H1 (cell line): Measurements from ENCODE around the gene OR11A1. TPM values are rescaled to one million over a fixed set of nuclear protein-coding genes. Genes with fewer than 3 reads are reported as not detected.

Experiments used
- CTCF ChIA-PET: fragments of 300-600 bp; sonication (Branson Sonifier 250); formaldehyde crosslinking; loops from one replicate; lab custom pipeline; 2021; ENCODE audit not compliant: partially characterized antibody; lab: Charles Lee
- POLR2A ChIA-PET: fragments of 300-600 bp; sonication (Branson Sonifier 250); formaldehyde crosslinking; loops from one replicate; lab custom pipeline; 2021; ENCODE audit warnings: inconsistent platforms; ENCODE audit not compliant: partially characterized antibody; lab: Charles Lee
- DNase-seq, 2 experiments: peaks; one replicate each; pipeline versions ENCODE4 v3.0.0 to v3.0.0-alpha.2; 2010 to 2022; ENCODE audit warnings: low spot score in 2 of 2, low read depth in 1 of 2, mixed read lengths in 1 of 2
- FAIRE-seq: peaks from 2 replicates; lab custom pipeline; 2011; peaks lifted over from hg19 to GRCh38; lab: Jason Lieb, UNC
- H2AFZ ChIP-seq: 2 replicates; pipeline ENCODE4 v1.8.1; 2012; ENCODE audit warnings: low read length, inconsistent platforms
- H2AK5ac ChIP-seq: 2 replicates; pipeline ENCODE4 v1.6.1; 2013; ENCODE audit warnings: low read depth, low read length
- H2BK120ac ChIP-seq: replicated peaks from 2 replicates; pipeline ENCODE3; 2013; ENCODE audit warnings: low read depth, low read length, inconsistent platforms
- H2BK12ac ChIP-seq: 2 replicates; pipeline ENCODE4 v1.6.1; 2013; ENCODE audit warnings: low read depth, low read length
- H2BK15ac ChIP-seq: 2 replicates; pipeline ENCODE4 v1.6.1; 2013; ENCODE audit warnings: low read length
- H2BK20ac ChIP-seq: 2 replicates; pipeline ENCODE4 v1.6.1; 2013; ENCODE audit warnings: low read length
- H2BK5ac ChIP-seq: 2 replicates; pipeline ENCODE4 v1.6.1; 2013; ENCODE audit warnings: low read depth, low read length
- H3K14ac ChIP-seq: 2 replicates; pipeline ENCODE4 v1.6.1; 2013; ENCODE audit warnings: inconsistent platforms; ENCODE audit not compliant: insufficient read length
- H3K18ac ChIP-seq: 2 replicates; pipeline ENCODE4 v1.6.1; 2013; ENCODE audit warnings: low read length; ENCODE audit errors: extremely low read depth
- H3K23ac ChIP-seq: 2 replicates; pipeline ENCODE4 v1.6.1; 2013; ENCODE audit warnings: inconsistent platforms; ENCODE audit not compliant: insufficient read length
- H3K23me2 ChIP-seq: 2 replicates; pipeline ENCODE4 v1.6.1; 2013; ENCODE audit warnings: low read depth, low read length
- H3K27ac ChIP-seq: 2 replicates; pipeline ENCODE4 v1.6.1; 2011; ENCODE audit warnings: low read depth, low read length, inconsistent platforms
- H3K27me3 ChIP-seq, 4 experiments: replicated peaks in 1 of 4; 1 replicate in 1 of 4; 2 replicates in 3 of 4; pipeline versions ENCODE4 v1.6.1 to v1.8.1; 2011 to 2013; ENCODE audit warnings: low read length in 3 of 4, mild to moderate bottlenecking in 3 of 4, inconsistent platforms in 2 of 4, mixed read lengths in 2 of 4, moderate library complexity in 1 of 4; ENCODE audit not compliant: control insufficient read depth in 3 of 4, insufficient read depth in 3 of 4; ENCODE audit errors: extremely low read depth in 1 of 4
- H3K36me3 ChIP-seq, 4 experiments: 2 replicates each; pipeline versions ENCODE4 v1.6.1 to v1.8.1; 2011 to 2013; ENCODE audit warnings: mild to moderate bottlenecking in 4 of 4, low read length in 3 of 4, moderate library complexity in 2 of 4, control low read depth in 1 of 4, inconsistent platforms in 1 of 4; ENCODE audit not compliant: insufficient read depth in 4 of 4, control insufficient read depth in 2 of 4
- H3K4ac ChIP-seq: replicated peaks from 2 replicates; pipeline ENCODE3; 2013; ENCODE audit warnings: low read length, low read depth, mixed read lengths, inconsistent platforms; ENCODE audit not compliant: insufficient read length
- H3K4me1 ChIP-seq, 4 experiments: replicated peaks in 1 of 4; 1 replicate in 1 of 4; 2 replicates in 3 of 4; pipeline versions ENCODE4 v1.6.1 to v1.8.1; 2011 to 2013; ENCODE audit warnings: low read length in 3 of 4, inconsistent platforms in 2 of 4, mixed read lengths in 1 of 4; ENCODE audit not compliant: insufficient read depth in 4 of 4, control insufficient read depth in 3 of 4
- H3K4me2 ChIP-seq, 2 experiments: 2 replicates each; pipeline versions ENCODE4 v1.6.1 to v1.8.1; 2011 to 2013; ENCODE audit warnings: low read depth in 2 of 2, low read length in 2 of 2, control low read depth in 1 of 2, inconsistent platforms in 1 of 2, mild to moderate bottlenecking in 1 of 2; ENCODE audit not compliant: insufficient read depth in 1 of 2
- H3K4me3 ChIP-seq, 4 experiments: fragments of 200-600, 300-600 bp in 1 of 4; sonication (generic), shearing (Covaris generic), sonication (Bioruptor Twin) in 1 of 4; 2 replicates each; pipeline versions ENCODE4 v1.5.1 to v1.8.1; 2011 to 2016; ENCODE audit warnings: low read length in 4 of 4, low read depth in 3 of 4, control low read depth in 2 of 4, inconsistent platforms in 2 of 4, mild to moderate bottlenecking in 2 of 4, mixed read lengths in 1 of 4, moderate library complexity in 1 of 4; ENCODE audit not compliant: insufficient read depth in 2 of 4; ENCODE audit errors: extremely low read depth in 1 of 4
- H3K56ac ChIP-seq: replicated peaks from 2 replicates; pipeline ENCODE3; 2013; ENCODE audit warnings: low read depth, mild to moderate bottlenecking, mixed read lengths, low read length, inconsistent platforms; ENCODE audit not compliant: insufficient read length
- H3K79me1 ChIP-seq: 2 replicates; pipeline ENCODE4 v1.6.1; 2013; ENCODE audit warnings: low read depth, low read length, control low read depth
- H3K79me2 ChIP-seq, 2 experiments: 2 replicates each; pipeline versions ENCODE4 v1.6.1 to v1.8.1; 2012 to 2013; ENCODE audit warnings: low read length in 2 of 2, mild to moderate bottlenecking in 2 of 2, inconsistent platforms in 1 of 2; ENCODE audit not compliant: insufficient read depth in 2 of 2, control insufficient read depth in 1 of 2
- H3K9ac ChIP-seq, 4 experiments: replicated peaks in 1 of 4; 1 replicate in 1 of 4; 2 replicates in 3 of 4; pipeline versions ENCODE4 v1.6.1 to v1.8.1; 2011 to 2013; ENCODE audit warnings: low read depth in 3 of 4, low read length in 3 of 4, control low read depth in 2 of 4, mild to moderate bottlenecking in 2 of 4, moderate library complexity in 2 of 4, inconsistent platforms in 1 of 4; ENCODE audit errors: extremely low read depth in 1 of 4
- H3K9me3 ChIP-seq, 2 experiments: 2 replicates each; pipeline versions ENCODE4 v1.6.1 to v1.8.1; 2012 to 2013; ENCODE audit warnings: mild to moderate bottlenecking in 2 of 2, moderate library complexity in 2 of 2, control low read depth in 1 of 2, inconsistent platforms in 1 of 2, low read depth in 1 of 2, low read length in 1 of 2, mixed read lengths in 1 of 2; ENCODE audit not compliant: insufficient read depth in 2 of 2
- H4K20me1 ChIP-seq, 2 experiments: replicated peaks in 1 of 2; 2 replicates each; pipeline versions ENCODE3 to v1.8.1; 2011 to 2013; ENCODE audit warnings: inconsistent platforms in 2 of 2, low read length in 2 of 2, mild to moderate bottlenecking in 1 of 2; ENCODE audit not compliant: insufficient read depth in 2 of 2, control insufficient read depth in 1 of 2
- H4K5ac ChIP-seq: 2 replicates; pipeline ENCODE4 v1.6.1; 2013; ENCODE audit warnings: low read length, low read depth, mixed read lengths, inconsistent platforms; ENCODE audit not compliant: insufficient read length
- H4K8ac ChIP-seq: 2 replicates; pipeline ENCODE4 v1.8.0; 2013; ENCODE audit warnings: mild to moderate bottlenecking, moderate library complexity, low read length, inconsistent platforms; ENCODE audit not compliant: insufficient read depth; ENCODE audit errors: extremely low read depth
- H4K91ac ChIP-seq: replicated peaks from 2 replicates; pipeline ENCODE3; 2013; ENCODE audit warnings: low read length, mixed read lengths, inconsistent platforms; ENCODE audit not compliant: insufficient read length
- NANOG ChIP-seq: IDR thresholded peaks from 2 replicates; pipeline ENCODE4 v1.6.1; 2011; ENCODE audit warnings: low read length, low read depth, mild to moderate bottlenecking, inconsistent platforms; ENCODE audit not compliant: insufficient read depth, poor library complexity, severe bottlenecking
- WGBS, 2 experiments: shearing (Covaris generic) in 1 of 2; methylation state at CpG; one replicate each; pipeline versions ENCODE4 v1.1.6 to v1.1.7; 2013 to 2015; ENCODE audit warnings: low lambda C conversion rate in 2 of 2, mixed read lengths in 2 of 2, inconsistent platforms in 1 of 2, low coverage in 1 of 2, missing lambda C conversion rate in 1 of 2; ENCODE audit not compliant: insufficient replicate concordance in 2 of 2, insufficient coverage in 1 of 2, insufficient read length in 1 of 2; ENCODE audit errors: extremely low coverage in 1 of 2, missing lambda C conversion rate in 1 of 2; 5-methylcytosine and 5-hydroxymethylcytosine counted together
- polyA plus RNA-seq, 7 experiments: library from polyadenylated mRNA; depleted of rRNA in 3 of 7; stranded (reverse) in 5 of 7; unstranded in 2 of 7; fragments of >200 nt in 5 of 7; fragments of 200-250 nt in 2 of 7; gene quantifications; 1 replicate in 5 of 7; 2 replicates in 1 of 7; 4 replicates in 1 of 7; pipeline versions ENCODE4 v1.2.1 to v1.2.3, GENCODE V29; 2011 to 2013; ENCODE audit warnings: missing spikeins in 2 of 7, mixed read lengths in 2 of 7
- total RNA-seq: library from RNA; stranded (reverse); fragmentation: NEBNext Ultra II Directional; extraction: Animal tissue kit (Norgen Biotek cat#: 25700); gene quantifications from 2 replicates; pipeline ENCODE4 v1.2.1, GENCODE V29; 2021

Gene OR11A1
- total and polyA plus RNA-seq, 2 of the 8 experiments (the other 6 are each of a cell fraction or from before 2014, with no cell fraction given), result not detected

- no peak overlapping the region for H2BK12ac ChIP-seq
- no peak overlapping the region for H3K4ac ChIP-seq
- H3K9me3 ChIP-seq, result no peaks in the 10 kb centered on the region
- H3K27ac ChIP-seq, result no peak overlapping the region
- no peaks in the 10 kb centered on the region for H4K20me1 ChIP-seq
- no peaks in the 10 kb centered on the region for H3K36me3 ChIP-seq
- H3K18ac ChIP-seq, result no peak overlapping the region
- H3K4me1 ChIP-seq, result no peaks in the 10 kb centered on the region
- no peak overlapping the region for H2BK120ac ChIP-seq
- H3K79me1 ChIP-seq, result no peaks in the 10 kb centered on the region
- H3K56ac ChIP-seq, result no peak overlapping the region
- TF ChIP-seq NANOG, result no peak
- no peak for FAIRE-seq
- no peak overlapping the region for H3K4me2 ChIP-seq
- H2BK20ac ChIP-seq, result no peak overlapping the region
- no peak overlapping the region for H4K91ac ChIP-seq
- no peak overlapping the region for H3K9ac ChIP-seq
- no peaks in the 10 kb centered on the region for H3K27me3 ChIP-seq
- no peak overlapping the region for H3K4me3 ChIP-seq
- no peak overlapping the region for H2AFZ ChIP-seq
- 96% methylated on average over 3 of the region's 3 CpGs; no CpG with 5 or more reads in 1 of the 2 experiments for WGBS, 2 experiments
- no peak overlapping the region for H3K14ac ChIP-seq
- H3K79me2 ChIP-seq, result no peaks in the 10 kb centered on the region
- H3K23ac ChIP-seq, result no peak overlapping the region
- ChIA-PET CTCF (interaction anchor here (1.4 kb wide), 1 partner anchor 99 kb away, joined by 3 read pairs; no protein-coding TSS in a partner anchor), POLR2A (no interaction called here)
- H4K8ac ChIP-seq, result no peak overlapping the region
- DNase-seq, result no peak
- H2BK5ac ChIP-seq, result no peak overlapping the region
- H3K23me2 ChIP-seq, result no peaks in the 10 kb centered on the region
- H2BK15ac ChIP-seq, result no peak overlapping the region
- no peak overlapping the region for H4K5ac ChIP-seq
- H2AK5ac ChIP-seq, result no peak overlapping the region
Measured at GRCh38 chr6:29490055-29490454, 33.2 kb upstream of the OR11A1 start.
